Osteocyte (in vitro differentiated cells): Measurements from ENCODE around the gene MAP3K12. TPM values are rescaled to one million over a fixed set of nuclear protein-coding genes. Genes with fewer than 3 reads are reported as not detected.
A peak's percentile ranks its signal among the peaks of the same experiment; 100 is the strongest.

ENCODE experiments used
- DNase-seq: peaks from one replicate; pipeline ENCODE4 v3.0.0; 2021; ENCODE audit warnings: mixed read lengths; ENCODE audit not compliant: unreplicated experiment; ENCODE audit errors: extremely low spot score
- H3K27ac Mint-ChIP-seq: one replicate; pipeline ENCODE4 v1.8.0; 2021; ENCODE audit warnings: mild to moderate bottlenecking, mixed read lengths; ENCODE audit not compliant: unreplicated experiment
- H3K27me3 Mint-ChIP-seq: one replicate; pipeline ENCODE4 v1.8.0; 2021; ENCODE audit warnings: mixed read lengths; ENCODE audit not compliant: unreplicated experiment
- H3K36me3 Mint-ChIP-seq: one replicate; pipeline ENCODE4 v1.8.0; 2021; ENCODE audit warnings: mixed read lengths; ENCODE audit not compliant: unreplicated experiment
- H3K4me1 Mint-ChIP-seq: one replicate; pipeline ENCODE4 v1.8.0; 2021; ENCODE audit warnings: mixed read lengths; ENCODE audit not compliant: unreplicated experiment
- H3K4me3 Mint-ChIP-seq: one replicate; pipeline ENCODE4 v1.8.0; 2021; ENCODE audit warnings: mild to moderate bottlenecking, moderate library complexity, mixed read lengths; ENCODE audit not compliant: unreplicated experiment
- H3K9me3 Mint-ChIP-seq: one replicate; pipeline ENCODE4 v1.8.0; 2021; ENCODE audit warnings: mixed read lengths; ENCODE audit not compliant: unreplicated experiment
- total RNA-seq: library from RNA; stranded (reverse); gene quantifications from 2 replicates; pipeline ENCODE4 v1.2.1, GENCODE V29; 2021
- TF ChIP-seq, protein P1 (sequence below): fragments of 200-600 bp; sonication (generic); IDR thresholded peaks from 2 replicates; pipeline ENCODE4 v1.5.0; 2021; ENCODE audit warnings: antibody characterized with exemption, mild to moderate bottlenecking, moderate library complexity

MAP3K12 gene
- total RNA-seq, 1 donor from 2014 or later: 51.8 TPM

- H3K27me3 Mint-ChIP-seq: no peaks in the 10 kb centered on the region
- no peaks in the 10 kb centered on the region for H3K9me3 Mint-ChIP-seq
- H3K4me1 Mint-ChIP-seq: peaks cover 22% of the 10 kb centered on the region
- no peak for DNase-seq
- H3K36me3 Mint-ChIP-seq: peaks cover 60% of the 10 kb centered on the region
- H3K27ac Mint-ChIP-seq: peak overlapping the region; percentile 38
- TF ChIP-seq, protein P1, sequence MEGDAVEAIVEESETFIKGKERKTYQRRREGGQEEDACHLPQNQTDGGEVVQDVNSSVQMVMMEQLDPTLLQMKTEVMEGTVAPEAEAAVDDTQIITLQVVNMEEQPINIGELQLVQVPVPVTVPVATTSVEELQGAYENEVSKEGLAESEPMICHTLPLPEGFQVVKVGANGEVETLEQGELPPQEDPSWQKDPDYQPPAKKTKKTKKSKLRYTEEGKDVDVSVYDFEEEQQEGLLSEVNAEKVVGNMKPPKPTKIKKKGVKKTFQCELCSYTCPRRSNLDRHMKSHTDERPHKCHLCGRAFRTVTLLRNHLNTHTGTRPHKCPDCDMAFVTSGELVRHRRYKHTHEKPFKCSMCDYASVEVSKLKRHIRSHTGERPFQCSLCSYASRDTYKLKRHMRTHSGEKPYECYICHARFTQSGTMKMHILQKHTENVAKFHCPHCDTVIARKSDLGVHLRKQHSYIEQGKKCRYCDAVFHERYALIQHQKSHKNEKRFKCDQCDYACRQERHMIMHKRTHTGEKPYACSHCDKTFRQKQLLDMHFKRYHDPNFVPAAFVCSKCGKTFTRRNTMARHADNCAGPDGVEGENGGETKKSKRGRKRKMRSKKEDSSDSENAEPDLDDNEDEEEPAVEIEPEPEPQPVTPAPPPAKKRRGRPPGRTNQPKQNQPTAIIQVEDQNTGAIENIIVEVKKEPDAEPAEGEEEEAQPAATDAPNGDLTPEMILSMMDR: peak; percentile 43
- H3K4me3 Mint-ChIP-seq: no peak overlapping the region
Observed at GRCh38 chr12:53476769-53477209, 22.5 kb downstream of the MAP3K12 start.

DNA sequence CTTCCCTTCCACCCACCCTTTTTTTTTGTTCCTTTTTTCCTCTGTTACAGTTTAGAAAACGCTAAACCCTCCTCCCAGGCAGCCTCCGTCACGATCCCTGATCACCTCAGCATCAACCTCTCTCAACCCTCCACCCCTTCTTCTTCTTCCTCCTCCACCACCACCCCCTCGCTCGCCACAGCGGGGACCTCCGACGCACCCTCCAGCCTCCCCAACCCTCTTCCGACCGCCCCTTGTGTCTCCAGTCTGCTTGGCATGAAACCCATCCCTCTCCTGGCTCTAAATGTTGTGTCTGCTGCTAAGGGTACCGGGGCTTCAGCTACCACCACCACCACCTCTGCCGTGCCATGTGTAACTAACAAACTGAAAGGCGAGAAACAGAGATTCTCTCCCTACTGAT, 24.4 kb downstream of the MAP3K12 start:
- Mint-ChIP-seq H3K36me3 (peaks cover 67% of the 10 kb centered on the region), H3K4me1 (peaks cover 26% of the 10 kb centered on the region), H3K9me3 (no peaks in the 10 kb centered on the region), H3K27ac (no peak overlapping the region), H3K4me3 (no peak overlapping the region), H3K27me3 (no peaks in the 10 kb centered on the region)
- TF ChIP-seq, protein P1: no peak
- no peak for DNase-seq

DNA sequence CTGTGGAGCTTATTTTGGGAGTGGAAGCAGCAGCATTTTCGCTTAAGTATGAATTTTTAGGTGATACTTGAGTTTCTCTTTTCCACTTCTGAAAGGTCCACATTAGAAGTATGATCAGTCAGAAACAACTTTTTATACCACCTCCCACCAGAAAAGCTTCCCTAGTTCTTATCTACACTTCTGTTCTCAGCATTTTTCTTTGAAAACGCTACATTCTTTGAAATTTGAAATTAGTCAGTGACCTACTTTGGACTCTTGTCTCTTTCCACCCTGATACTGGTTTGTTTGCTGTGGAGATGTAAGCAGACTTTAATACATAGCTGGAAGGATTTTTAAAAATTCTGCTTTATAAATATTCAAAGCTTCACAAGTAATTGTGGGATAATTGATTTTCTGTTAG, 25.2 kb downstream of the MAP3K12 start:
- Mint-ChIP-seq H3K9me3 (no peaks in the 10 kb centered on the region), H3K4me3 (no peak overlapping the region), H3K36me3 (peaks cover 59% of the 10 kb centered on the region), H3K27me3 (no peaks in the 10 kb centered on the region), H3K27ac (peak overlapping the region; percentile 3), H3K4me1 (peaks cover 24% of the 10 kb centered on the region)
- TF ChIP-seq, protein P1: no peak
- DNase-seq: no peak

DNA sequence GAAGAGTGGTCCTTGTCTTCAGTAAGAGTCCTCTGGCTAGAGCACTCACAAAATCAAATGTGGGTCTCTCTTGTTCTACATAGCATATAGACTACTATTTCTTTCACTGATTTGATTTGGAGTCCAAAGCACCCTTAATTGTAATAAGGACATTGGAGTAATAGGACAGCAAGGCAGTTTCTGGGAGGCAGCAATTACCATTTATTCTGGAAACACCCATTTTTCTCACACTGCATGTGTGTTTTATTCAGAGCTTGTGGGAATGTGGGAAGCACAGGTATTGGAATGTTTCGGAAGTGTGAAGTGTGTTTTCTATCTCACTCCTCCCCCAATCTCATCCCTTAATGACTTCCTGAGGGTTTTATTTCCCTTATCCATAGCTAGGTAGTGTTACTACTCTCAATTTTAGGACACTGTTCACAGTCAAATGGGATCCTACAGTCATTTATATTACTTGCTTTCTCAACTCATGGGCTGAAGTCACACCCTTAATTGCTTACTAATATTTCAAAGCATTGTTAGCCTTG, 27.1 kb downstream of the MAP3K12 start:
- TF ChIP-seq, protein P1: no peak
- Mint-ChIP-seq H3K4me3 (no peak overlapping the region), H3K4me1 (peaks cover 20% of the 10 kb centered on the region), H3K9me3 (no peaks in the 10 kb centered on the region), H3K36me3 (peaks cover 65% of the 10 kb centered on the region), H3K27ac (no peak overlapping the region), H3K27me3 (no peaks in the 10 kb centered on the region)
- no peak for DNase-seq

DNA sequence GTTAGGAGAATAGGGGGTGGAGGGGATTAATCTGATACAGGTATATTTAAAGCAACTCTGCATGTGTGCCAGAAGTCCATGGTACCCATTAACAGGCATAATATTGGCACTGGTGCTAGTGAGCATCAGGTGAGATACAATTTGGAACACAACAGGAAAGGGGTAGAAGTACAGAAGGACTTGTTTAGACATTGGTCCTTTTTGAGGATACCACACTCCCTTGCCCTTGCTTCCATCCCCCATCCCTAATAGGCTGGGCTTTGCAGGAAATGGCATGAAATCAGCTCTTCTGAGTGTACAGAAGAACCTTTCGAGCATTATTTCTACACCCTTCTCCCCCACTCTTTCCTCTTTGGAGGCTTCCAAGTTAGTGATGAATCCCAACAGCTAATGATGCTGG, 31.0 kb downstream of the MAP3K12 start:
- H3K4me3 Mint-ChIP-seq: no peak overlapping the region
- no peak for DNase-seq
- TF ChIP-seq, protein P1: no peak
- H3K27ac Mint-ChIP-seq: no peak overlapping the region
- no peaks in the 10 kb centered on the region for H3K27me3 Mint-ChIP-seq
- peaks cover 62% of the 10 kb centered on the region for H3K36me3 Mint-ChIP-seq
- H3K9me3 Mint-ChIP-seq: no peaks in the 10 kb centered on the region
- H3K4me1 Mint-ChIP-seq: peaks cover 15% of the 10 kb centered on the region
